GM21360 (cell line): ENCODE results near the gene TMEM145.

Source experiments
- ATAC-seq: cut with Tn5 transposase; IDR thresholded peaks from one replicate; pipeline ENCODE4 v1.9.1; 2021; ENCODE audit warnings: mild to moderate bottlenecking, moderate library complexity; ENCODE audit not compliant: unreplicated experiment

The TMEM145 gene

GRCh38 chr19:42357290-42357689 is 44.2 kb downstream of the TMEM145 start:
- no peak for ATAC-seq

- ATAC-seq = no peak
Measured at GRCh38 chr19:42360787-42361544, 47.9 kb downstream of the TMEM145 start.

- ATAC-seq = no peak
Measured at GRCh38 chr19:42361545-42361910, 48.4 kb downstream of the TMEM145 start.

- ATAC-seq = no peak
Measured at GRCh38 chr19:42362342-42362741, 49.2 kb downstream of the TMEM145 start.

GRCh38 chr19:42362891-42363440 is 49.9 kb downstream of the TMEM145 start:
- ATAC-seq = no peak

GRCh38 chr19:42363614-42364346 is 50.7 kb downstream of the TMEM145 start:
- no peak for ATAC-seq

GRCh38 chr19:42366673-42367072 is 53.6 kb downstream of the TMEM145 start:
- no peak for ATAC-seq

GRCh38 chr19:42367929-42368328 is 54.8 kb downstream of the TMEM145 start:
- no peak for ATAC-seq

GRCh38 chr19:42368360-42368759 is 55.3 kb downstream of the TMEM145 start:
- no peak for ATAC-seq

GRCh38 chr19:42368765-42369164 is 55.7 kb downstream of the TMEM145 start:
- no peak for ATAC-seq

- no peak for ATAC-seq
Measured at GRCh38 chr19:42369433-42370067, 56.4 kb downstream of the TMEM145 start.

GRCh38 chr19:42370068-42370520 is 57.0 kb downstream of the TMEM145 start:
- no peak for ATAC-seq

GRCh38 chr19:42370626-42371175 is 57.6 kb downstream of the TMEM145 start:
- ATAC-seq = no peak
